ENCODE results near the gene ZNF217.
"Not testable (repeated sequence)": the region's sequence is repeated elsewhere in the genome, so short reads cannot be mapped to it uniquely, and the experiment has no call there.

Gene ZNF217

GRCh38 chr20:53635221-53635620 lies 41.6 kb upstream of the ZNF217 start:
- no peak for DNase-seq (ENCODE audit: low read depth)
- no peak for TF ChIP-seq CTCF (conservative IDR thresholded peaks at IDR 0.05; ENCODE audit: low read depth, low read length)
- H3K4me3 ChIP-seq (ENCODE audit: low read depth, low read length), result no peak overlapping the region

- no peak for DNase-seq (ENCODE audit: low read depth)
- no peak overlapping the region for H3K4me3 ChIP-seq (ENCODE audit: low read depth, low read length)
- TF ChIP-seq CTCF (conservative IDR thresholded peaks at IDR 0.05; ENCODE audit: low read depth, low read length), result no peak
These were observed 38.4 kb upstream of the ZNF217 start for GRCh38 chr20:53631909-53632662.

- DNase-seq (ENCODE audit: low read depth), result no peak
- TF ChIP-seq CTCF (conservative IDR thresholded peaks at IDR 0.05; ENCODE audit: low read depth, low read length), result no peak
- no peak overlapping the region for H3K4me3 ChIP-seq (ENCODE audit: low read depth, low read length)
These were observed 35.8 kb upstream of the ZNF217 start for GRCh38 chr20:53629436-53629835.

GRCh38 chr20:53628758-53629157 lies 35.1 kb upstream of the ZNF217 start:
- DNase-seq (ENCODE audit: low read depth); H3K4me3 ChIP-seq (ENCODE audit: low read depth, low read length): not testable (repeated sequence)

GRCh38 chr20:53628076-53628475 lies 34.4 kb upstream of the ZNF217 start:
- TF ChIP-seq CTCF (conservative IDR thresholded peaks at IDR 0.05; ENCODE audit: low read depth, low read length), result no peak
- no peak for DNase-seq (ENCODE audit: low read depth)

GRCh38 chr20:53627001-53627400 lies 33.4 kb upstream of the ZNF217 start:
- H3K4me3 ChIP-seq (ENCODE audit: low read depth, low read length); DNase-seq (ENCODE audit: low read depth): not testable (repeated sequence)

More at GRCh38 chr20:53628076-53628475, 34.4 kb upstream of the ZNF217 start:
- H3K4me3 ChIP-seq (ENCODE audit: low read depth, low read length), result no peak overlapping the region

GRCh38 chr20:53626584-53626983 lies 32.9 kb upstream of the ZNF217 start:
- no peak overlapping the region for H3K4me3 ChIP-seq (ENCODE audit: low read depth, low read length)
- no peak for TF ChIP-seq CTCF (conservative IDR thresholded peaks at IDR 0.05; ENCODE audit: low read depth, low read length)
- DNase-seq (ENCODE audit: low read depth), result no peak

- TF ChIP-seq CTCF (conservative IDR thresholded peaks at IDR 0.05; ENCODE audit: low read depth, low read length), result no peak
- H3K4me3 ChIP-seq (ENCODE audit: low read depth, low read length), result no peak overlapping the region
- DNase-seq (ENCODE audit: low read depth), result no peak
These were observed 31.9 kb upstream of the ZNF217 start for GRCh38 chr20:53625311-53626129.

GRCh38 chr20:53624927-53625250 lies 31.2 kb upstream of the ZNF217 start:
- DNase-seq (ENCODE audit: low read depth); H3K4me3 ChIP-seq (ENCODE audit: low read depth, low read length): not testable (repeated sequence)
